ENCODE measurements around the gene UBALD1.

The UBALD1 gene

DNA sequence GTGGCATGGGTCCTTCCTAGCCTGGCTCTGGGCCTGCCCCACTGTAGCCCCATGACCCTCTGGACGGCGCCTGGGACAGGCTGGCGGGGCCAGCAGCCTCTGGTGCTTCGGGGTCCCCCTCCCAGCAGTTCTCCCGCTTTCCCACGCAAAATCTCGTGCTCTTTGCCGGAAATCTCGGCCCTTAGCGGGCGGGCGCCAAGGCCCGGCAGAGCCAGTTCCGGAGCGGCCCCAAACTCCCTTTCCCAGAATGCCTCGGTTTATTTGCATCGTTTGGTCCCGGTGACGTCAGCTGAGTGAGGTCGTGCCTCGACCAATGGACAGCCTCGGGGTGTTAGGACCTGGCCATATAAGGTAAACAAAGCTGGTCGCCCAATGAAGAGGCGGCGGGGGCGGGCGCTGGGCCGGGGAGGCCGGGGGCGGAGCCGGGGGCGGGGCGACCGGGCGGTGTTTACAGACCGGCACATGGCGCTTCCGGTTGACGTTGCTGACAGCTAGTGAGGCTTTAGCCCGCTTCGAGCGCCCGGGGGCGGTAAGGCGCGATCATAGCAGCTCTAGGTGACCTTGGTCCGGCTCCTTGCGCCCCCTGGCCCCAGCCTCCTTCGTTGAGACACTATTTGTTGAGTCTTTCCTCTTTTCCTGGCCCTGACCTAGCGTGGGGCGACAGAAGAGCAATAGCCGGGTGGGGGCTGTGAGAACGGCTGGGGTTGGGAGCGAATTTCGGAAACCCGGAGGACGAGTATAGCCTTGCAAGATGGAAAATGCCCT, 1.5 kb upstream of the UBALD1 start:
- peak; percentile 100 for DNase-seq (ENCODE audit: low spot score)

DNA sequence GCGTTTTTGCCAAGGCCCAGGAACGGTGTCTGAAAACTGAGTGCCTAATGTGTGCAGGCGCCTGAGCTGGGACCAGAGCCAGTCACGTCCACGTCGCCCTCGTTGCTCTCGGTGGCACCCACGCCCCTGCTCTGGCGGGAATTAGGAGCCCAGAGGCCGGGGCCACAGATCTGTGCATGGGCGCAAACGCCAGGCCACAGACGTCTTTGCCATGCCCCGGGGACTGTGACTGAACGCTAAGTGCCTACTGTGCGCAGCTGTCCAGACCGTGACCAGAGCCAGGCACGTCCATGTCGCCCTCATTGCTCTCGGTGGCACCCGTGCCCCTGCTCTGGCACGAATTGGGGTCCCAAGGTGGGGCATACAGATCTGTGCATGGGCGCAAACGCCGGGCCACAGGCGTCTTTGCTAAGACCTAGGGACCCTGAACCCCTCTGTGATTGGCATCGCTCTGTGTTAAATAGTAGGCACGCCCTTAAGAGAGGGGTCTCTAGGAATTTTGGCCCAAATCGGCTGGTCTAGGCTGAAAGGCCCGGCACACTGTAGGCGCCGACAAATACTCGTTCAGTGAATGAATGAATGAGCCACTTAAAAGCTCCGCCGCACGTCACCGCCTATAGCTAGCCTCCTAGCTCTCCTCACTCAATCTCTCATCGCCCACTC, 827 bp upstream of the UBALD1 start:
- no peak for DNase-seq (ENCODE audit: low spot score)

DNA sequence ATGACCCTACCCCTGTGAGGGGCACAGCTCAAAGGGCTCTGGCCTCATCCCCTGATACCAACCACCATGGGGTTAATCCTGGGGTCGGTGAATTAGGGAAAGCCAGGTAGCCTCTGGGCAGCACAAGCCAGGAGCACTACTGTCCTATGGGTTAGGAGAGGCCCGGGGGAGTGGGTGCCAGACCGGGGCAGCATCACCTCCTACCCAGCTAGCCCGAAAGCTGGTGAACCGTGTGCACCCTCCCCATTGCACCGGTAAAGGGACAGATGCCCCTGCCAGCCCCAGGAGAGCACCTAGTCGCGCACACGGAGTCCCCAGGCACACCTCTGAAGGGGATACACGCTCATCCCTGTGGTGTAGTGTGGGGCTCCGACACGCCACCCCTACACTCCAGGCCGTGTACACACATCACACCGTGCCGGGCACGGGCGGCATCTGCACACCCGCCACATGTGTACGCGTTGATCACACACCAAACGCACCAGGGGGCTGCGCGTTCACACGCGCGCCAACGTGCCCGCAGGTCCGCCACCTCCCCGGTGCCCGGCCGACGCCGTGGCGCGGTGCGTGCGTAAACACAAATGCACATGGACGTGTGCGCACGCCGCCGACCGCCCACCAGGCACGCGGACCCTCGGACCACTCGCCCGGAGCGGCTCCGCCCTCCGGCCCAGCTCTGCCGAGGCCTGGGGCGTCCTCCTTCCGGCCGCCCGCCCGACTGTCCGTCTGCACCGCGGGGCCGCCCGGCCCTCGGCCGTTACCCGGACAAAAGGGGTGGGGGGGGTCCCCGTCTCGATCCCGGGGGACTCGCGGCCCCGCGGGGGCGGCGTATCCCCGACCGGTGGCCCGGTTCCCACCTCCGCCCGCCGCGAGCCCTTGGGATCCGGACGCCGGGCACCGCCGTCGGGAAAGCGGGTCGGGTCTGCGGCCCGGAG, 785 bp downstream of the UBALD1 start:
- DNase-seq (ENCODE audit: low spot score): no peak

DNA sequence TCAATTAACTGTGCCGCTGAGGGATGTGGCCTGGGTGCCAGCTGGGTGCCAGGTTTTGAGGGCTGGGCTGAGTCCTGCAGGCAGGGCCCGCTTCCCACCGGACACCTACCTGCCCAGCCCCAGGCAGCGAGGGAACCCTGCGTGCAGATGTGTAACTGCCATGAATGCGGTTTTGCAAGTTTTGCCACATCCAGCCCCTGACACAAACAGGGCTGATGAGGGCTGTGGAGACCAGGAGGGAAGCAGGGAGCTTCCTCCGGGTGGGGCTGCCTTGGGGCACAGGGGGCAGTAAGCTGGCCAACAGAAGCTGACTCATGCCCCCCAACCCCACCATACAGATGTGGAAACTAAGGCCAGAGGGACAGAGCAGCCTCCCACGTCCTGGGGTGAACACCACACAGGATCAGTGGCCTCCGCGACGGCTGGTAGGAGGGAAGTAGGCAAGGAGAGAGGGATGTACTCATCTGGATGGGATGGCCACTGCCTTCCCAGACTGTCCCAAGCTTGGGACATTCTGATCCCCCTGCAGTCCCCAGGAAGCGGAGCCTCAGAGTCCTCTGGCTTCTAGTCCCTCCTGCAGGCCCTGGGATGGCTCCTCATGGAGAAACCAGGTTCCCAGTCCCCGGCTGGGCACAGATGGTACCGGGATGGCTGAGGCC, 1.6 kb downstream of the UBALD1 start:
- DNase-seq (ENCODE audit: low spot score): no peak

DNA sequence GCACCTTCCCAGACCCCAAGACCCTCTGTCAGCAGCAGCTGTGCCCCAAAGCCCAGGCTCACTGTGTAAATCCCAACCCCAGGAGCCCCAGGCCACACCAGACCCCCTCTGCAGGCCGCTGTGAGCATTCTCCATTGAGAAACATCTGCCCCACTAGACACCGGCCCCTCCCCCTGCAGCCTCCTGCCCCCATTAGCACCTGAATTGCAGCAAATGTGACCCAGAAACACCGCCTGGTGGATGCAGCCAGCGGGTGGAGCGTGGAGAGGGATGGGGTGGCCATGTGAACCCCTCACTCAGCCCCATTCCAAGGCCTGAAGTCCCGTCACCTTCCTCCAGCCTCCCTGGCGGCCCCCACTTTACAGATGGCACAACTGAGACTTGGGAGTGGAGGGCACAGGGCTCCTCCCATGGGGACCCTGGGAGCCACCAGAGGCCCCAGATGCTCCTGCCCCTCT, 2.2 kb downstream of the UBALD1 start:
- DNase-seq (ENCODE audit: low spot score): no peak

DNA sequence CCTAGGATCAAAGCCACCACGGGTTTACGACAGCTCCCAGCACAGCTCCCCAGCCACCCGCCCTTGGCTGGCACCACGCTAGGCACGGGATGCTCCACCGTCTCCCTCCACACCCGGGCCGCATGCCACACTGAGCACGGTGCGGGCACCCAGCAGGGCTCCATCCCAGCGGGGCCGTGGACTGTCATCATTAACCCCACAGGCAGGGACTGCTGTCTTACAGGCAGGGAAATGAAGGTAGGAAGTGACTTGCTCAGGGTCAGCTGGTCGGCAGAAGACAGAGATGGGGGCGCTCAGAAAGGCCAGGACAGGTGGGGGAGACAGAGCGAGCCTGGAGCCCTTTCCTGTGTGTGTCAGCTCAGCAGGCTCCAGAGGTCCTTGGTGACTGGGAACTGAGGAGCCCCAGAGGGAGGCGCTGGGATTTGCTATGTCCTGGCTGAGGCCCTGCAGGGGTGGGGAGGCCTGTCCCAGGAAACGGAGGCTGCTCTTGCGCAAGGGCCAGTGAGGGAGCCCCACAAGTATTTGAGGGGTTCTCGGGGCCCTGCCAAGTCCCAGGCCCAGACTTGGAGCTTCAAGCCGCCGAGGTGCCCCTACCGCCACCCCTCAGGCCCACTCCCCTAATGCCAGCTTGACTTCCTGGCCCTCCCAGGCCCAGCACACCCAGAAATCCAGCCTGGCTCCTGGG, 3.2 kb downstream of the UBALD1 start:
- DNase-seq (ENCODE audit: low spot score): no peak

DNA sequence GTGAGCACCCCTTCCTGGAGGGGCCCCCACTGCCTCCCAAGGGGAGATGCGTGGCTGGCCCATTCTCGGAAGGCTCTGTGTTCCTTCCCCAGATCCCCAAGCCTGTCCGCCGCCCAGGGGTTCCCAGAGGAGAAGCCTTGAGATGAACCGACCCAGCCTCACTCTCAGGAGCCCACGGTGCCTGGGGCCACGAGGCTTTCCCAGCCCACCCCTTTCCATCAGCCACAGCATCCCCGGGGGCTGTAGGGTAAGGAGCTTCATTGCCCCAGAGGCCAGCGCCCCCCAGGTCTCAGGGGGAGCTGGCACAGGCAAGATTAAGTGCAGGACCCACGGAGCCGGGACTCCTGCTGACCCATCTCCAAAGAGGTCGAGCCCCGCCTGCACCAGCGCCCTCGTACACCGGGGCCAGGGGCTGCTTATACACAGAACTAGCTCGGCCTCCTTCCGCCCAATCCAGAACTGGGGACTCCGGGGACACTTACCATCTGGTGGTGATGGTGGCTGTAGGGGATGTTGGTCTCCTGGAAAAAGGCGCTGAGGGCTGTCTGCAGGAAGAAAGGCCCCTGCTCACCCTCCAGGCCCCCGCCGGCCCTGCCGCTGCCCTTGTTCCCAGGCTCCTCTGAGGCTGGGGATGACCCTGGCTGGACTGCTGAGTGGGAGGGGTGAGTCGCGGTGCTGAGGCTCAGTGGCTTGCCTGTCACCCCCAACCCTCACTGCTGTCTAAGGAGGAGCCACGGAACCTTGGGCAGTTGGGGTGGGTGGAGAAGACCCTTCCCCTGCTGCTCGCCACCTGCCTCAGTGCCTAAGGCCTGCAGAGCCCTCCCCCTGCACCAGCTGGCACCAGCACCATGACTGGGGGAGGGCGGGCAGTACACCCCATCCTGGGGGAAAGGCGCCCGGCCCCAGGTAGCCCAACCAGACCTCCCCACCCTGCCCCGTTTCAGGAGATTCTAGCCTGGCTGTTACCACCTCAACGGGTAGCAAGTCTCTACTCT, 4.4 kb downstream of the UBALD1 start:
- DNase-seq (ENCODE audit: low spot score): no peak

DNA sequence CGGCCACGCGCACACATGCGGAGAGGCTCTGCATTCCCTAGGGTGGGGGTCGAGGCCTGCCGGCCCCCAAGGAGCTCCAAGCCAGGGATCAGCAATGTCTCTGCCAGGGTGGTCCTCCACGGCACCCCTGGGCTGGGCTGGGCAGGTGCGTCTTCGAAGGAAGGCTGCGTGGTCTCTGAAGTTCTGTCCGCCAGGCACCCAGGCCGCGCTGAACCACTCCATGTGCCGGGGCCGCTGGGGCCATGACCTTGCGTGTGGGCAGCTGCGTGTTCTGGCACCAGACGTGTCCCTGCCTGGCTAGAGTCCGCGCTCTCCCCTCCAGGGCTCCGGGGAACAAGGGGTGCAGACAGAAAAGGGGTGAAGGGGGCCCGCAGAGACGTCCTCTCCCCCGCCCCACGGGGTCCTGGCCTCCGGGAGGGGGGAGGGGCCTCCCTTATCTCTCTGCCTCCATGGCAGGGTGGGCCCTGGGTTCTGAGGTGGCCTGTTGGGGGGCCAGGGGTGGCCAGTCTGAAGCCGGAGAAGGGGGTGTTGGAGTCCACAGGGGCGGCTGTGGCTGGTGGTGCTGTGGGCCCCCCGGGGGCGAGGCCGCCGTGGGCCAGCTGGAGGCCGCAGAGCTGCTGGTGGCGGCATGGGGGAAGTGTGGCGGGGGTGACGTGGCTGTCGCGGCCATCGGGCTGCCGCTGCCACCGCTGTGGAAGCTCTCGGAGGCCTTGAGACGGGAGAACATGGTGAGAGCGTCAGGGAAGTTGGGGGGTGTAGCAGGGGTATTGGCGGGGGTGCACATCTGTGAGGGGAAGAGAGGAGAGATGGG, 5.3 kb downstream of the UBALD1 start:
- no peak for DNase-seq (ENCODE audit: low spot score)

DNA sequence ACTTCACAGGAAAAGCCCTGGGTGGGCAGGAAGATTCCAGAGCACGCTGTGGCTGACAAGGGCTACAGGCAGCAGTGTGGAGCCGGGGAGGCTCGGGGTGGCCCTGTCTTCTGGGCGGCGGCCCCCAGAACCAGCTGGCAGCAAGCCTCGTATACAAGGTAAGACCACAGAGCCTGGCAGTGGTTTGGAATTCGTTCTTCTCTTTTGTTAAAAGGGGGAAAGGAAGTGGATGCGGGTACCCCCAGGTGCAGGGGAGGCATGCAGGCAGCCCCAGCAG, 6.0 kb downstream of the UBALD1 start:
- no peak for DNase-seq (ENCODE audit: low spot score)

DNA sequence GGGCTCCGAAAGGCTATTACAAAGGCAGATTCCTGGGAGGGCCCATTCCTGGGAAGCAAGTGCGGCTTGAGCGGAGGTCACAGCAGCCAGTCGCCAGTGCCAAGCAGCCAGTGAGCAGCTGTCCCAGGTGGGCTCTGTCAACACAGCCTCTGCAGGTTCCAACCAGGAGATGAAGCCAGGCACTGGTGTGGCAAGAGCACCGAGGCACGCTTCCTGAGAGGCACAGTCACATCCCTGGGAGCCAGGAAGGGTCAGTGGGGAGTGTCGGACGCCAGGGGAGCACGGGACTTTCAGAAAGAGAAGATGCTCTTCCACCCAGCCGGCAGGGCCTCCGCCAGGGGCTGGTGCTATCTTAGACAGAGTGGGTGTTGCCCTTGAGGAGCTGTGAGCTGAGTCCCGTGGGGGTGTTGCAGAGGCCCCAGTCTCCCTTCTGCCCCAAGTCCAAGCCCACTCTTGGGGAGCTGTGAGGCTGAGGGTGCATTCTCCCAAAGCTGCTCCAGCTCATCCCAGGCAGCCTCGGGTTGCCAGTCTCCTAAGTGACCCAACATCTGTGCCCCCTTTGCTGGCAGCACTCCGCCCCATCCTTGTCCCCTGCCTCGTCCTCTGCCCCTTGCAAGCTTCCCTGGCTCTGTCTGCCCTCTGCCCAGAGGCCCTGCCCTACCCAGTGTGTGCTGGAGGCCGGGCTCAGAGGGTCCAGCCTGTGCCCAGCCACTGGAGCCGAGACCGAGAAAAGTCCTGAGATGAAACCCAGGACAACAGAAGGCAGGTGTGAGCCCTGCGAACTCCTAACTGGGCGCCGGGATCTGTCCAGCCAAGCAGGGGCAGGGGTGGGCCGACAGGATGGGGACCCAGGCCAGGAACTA, 6.6 kb downstream of the UBALD1 start:
- DNase-seq (ENCODE audit: low spot score): no peak

DNA sequence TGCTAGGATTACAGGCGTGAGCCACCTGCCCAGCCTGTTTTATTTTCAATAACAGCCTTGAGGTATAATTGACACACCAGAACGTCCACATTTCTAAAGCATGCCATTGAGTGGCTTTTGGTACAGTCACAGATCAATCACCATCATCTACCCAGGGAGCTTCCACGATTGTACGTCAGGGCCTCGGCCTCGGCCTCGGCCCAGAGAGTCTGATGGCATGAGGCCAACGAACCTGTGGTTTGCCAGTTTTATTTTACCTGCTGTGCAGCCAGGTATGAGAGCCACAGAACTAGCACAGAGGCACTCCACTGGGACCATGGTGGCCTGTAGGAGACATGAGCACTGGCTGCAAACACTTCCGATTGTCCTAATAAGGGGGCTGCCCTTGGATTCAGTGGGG, 8.3 kb downstream of the UBALD1 start:
- no peak for DNase-seq (ENCODE audit: low spot score)

DNA sequence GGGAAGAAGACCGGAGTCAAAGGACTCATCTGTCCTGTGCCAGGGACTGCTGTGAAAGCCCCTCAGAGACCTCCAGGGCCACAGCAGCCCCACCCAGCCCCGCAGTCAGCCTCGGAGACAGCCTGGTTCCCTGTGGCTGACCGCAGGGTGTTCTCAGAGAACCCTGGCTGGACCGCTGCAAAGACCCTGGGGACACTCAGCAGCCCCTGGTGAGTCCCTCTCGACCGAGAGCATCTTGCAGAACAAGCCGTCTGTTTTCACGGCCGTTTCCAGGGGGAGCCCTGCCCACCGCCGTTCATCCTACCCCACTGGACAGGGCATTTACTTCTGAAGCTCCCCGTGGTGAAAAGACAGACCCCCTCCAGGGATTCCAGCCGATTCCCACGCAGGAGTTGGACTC, 10.3 kb downstream of the UBALD1 start:
- DNase-seq (ENCODE audit: low spot score): no peak

DNA sequence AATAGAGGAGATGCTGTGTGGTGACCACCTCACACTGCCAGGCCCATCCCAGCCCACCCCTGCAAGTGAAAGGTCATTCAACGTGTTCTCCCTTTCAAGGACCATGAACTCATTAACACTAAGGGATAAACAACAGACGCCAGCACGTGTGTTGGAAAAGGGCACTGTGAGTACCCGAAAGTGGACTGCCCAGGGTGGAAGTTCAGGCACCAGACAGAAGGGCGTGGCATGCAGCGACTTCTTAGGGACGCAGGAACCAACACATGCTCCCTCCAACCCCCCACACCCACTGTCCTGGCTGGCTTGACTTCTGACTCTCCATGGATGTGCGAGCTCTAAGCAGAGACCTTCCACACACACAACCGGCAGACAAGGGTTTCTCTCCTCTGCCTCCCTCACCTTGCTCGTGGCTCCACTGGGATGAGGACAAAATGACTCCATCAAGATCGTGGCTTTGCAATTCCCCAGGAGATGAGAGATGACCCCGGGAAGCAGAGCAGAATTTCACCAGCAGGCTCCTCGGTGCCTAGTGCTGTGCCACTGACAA, 11.0 kb downstream of the UBALD1 start:
- DNase-seq (ENCODE audit: low spot score): no peak

DNA sequence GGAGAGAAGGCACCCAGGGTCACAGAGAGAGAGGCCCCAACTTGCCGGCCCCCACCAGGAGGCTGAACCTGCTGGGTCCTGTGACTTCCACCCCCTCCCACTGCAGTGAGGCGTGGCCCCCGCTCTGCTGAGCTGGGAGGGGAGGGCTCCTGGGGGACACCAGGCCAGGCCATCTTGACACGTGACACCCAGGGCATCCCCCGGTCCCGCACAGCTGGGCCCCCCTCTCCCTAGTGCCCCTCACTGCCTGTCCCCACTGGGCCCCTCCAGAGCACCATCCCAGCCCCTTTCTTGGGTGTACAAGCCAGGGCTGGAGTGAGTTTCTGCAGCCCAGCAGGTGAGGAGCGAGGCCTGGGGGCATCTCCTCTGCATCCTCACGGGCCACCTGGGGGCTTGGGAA, 12.4 kb downstream of the UBALD1 start:
- DNase-seq (ENCODE audit: low spot score): no peak

DNA sequence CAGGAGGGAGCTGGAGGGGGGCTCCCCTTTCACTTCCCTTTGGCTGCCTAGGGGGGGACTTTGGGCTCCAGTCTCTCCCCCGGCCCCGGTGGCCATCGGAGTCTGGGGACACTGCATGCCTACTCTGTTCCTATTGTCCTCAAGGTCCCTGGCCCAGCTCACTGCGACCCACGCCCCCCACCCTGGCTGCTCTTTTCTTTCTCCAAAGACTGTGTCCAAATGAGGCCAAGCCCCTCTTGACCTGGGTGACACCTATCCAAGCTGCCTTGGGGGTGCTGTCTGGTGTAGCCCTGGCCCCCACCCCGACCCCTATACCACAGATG, 12.9 kb downstream of the UBALD1 start:
- DNase-seq (ENCODE audit: low spot score): no peak

DNA sequence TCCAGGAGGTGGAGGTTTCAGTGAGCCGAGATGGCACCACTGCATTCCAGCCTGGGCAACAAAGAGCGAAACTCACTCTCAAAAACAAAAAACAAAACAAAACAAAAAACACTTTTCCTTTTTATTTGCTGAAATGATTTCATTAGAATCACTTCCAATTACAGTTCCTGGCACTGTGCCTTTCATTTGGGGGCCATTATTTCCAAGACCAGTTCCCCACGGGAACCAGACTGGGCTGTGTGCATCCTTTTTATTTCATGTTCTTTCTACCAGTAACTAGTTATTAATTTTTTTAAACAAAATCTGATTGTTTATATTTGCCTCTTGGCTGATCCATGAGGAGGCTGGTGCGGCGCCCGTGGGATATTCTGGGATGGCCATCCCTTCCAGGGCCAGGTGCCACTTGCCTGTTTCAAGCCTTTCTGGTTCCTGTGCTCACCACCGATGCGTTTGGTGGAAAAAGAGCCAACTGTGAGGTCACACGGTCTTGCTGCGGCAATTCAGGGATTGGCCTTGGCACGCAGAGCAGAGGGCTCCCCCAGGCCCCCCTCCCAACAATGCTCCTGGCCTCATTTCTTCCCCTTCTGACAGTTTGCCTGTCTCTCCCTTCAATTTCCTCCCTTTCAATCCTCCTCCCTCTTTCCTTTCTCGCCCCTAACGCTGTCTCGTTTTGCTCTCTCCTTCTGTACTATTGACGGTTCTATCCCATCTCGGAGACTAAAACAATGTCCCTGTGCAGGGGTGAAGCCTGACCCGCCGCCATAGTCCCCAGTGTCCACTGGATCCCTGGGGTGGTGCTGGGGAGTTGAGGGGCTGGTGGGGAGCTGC, 13.4 kb downstream of the UBALD1 start:
- DNase-seq (ENCODE audit: low spot score): no peak

DNA sequence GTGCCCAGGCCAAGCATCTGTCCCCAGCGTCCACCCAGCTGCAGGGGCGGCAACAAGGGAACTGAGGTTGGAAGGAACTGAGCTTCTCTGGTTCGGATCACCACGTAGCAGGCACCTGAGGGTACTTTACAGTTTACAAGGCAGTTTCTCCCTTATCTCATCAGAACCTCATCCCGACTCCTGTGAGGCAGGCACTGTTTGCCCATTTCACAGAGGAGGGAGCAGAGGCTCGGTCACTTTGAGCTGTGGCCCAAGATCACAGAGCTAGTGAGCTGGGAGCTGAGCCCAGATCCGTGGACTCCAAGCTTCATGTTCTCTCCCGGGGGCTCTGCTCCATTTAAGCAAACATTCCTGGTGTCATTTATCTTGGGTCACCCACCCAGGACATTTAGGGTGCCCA, 15.1 kb downstream of the UBALD1 start:
- DNase-seq (ENCODE audit: low spot score): no peak

DNA sequence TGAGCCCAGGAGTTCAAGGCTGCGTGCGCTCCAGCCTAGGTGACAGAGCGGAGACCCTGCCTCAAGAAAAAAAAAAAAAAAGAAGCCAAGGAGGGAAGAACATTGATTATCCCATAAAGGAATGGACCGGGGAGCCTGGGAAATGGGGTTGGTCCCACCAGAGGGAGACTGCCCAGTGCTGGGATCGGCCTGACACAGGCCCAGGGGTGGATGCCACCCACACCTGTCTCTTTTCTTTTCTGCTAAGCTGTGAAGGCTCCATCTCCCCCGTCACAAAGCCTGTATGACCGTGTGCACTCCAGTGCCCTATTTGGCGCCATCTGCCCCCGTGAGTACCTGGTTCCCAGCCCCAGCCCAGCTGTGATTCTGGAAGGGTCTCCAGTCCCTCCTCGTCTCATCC, 15.7 kb downstream of the UBALD1 start:
- DNase-seq (ENCODE audit: low spot score): no peak
